Heart left ventricle (tissue), 16 donors: ENCODE measurements around the gene RBM4B. TPM values are rescaled to one million over a fixed set of nuclear protein-coding genes. Genes with fewer than 3 reads are reported as not detected.

ENCODE experiments used
- ATAC-seq, 4 donors: fragments of 200-7000 bp; cut with Tn5 transposase; one replicate each; pipeline ENCODE4 v1.9.1; 2020 to 2022; ENCODE audit warnings: moderate library complexity in 4 of 4, mild to moderate bottlenecking in 3 of 4, moderate number of reproducible peaks in 1 of 4
- DNase-seq, 5 donors: peaks; one replicate each; pipeline ENCODE4 v3.0.0-alpha.2; 2020
- H3K27ac ChIP-seq, 12 donors: fragments of 200-600 bp; sonication (generic) in 4 of 12; one replicate each; pipeline versions ENCODE4 v1.5.0 to v1.8.0; 2016 to 2022; ENCODE audit warnings: mild to moderate bottlenecking in 2 of 12
- H3K27me3 ChIP-seq, 9 donors: fragments of 200-600 bp; sonication (generic) in 2 of 9; one replicate each; pipeline versions ENCODE4 v1.5.1 to v1.8.0; 2016 to 2022; ENCODE audit warnings: mild to moderate bottlenecking in 3 of 9
- H3K36me3 ChIP-seq, 9 donors: fragments of 200-600 bp; sonication (generic) in 2 of 9; one replicate each; pipeline versions ENCODE4 v1.5.0 to v1.8.0; 2018 to 2022; ENCODE audit warnings: mild to moderate bottlenecking in 2 of 9
- H3K4me1 ChIP-seq, 12 donors: fragments of 200-600 bp; sonication (generic) in 4 of 12; one replicate each; pipeline versions ENCODE4 v1.5.0 to v1.8.0; 2016 to 2022; ENCODE audit warnings: mild to moderate bottlenecking in 3 of 12
- H3K4me3 ChIP-seq, 12 donors: fragments of 200-600 bp; sonication (generic) in 4 of 12; one replicate each; pipeline versions ENCODE4 v1.5.0 to v1.8.0; 2017 to 2022; ENCODE audit warnings: mild to moderate bottlenecking in 9 of 12, moderate library complexity in 4 of 12
- H3K9me3 ChIP-seq, 12 donors: fragments of 200-600 bp; sonication (generic) in 4 of 12; one replicate each; pipeline versions ENCODE4 v1.5.0 to v1.8.0; 2016 to 2022; ENCODE audit warnings: mild to moderate bottlenecking in 1 of 12
- POLR2A ChIP-seq, 2 donors: fragments of 450-650 bp; IDR thresholded peaks; one replicate each; pipeline ENCODE4 v1.6.1; 2017; ENCODE audit warnings: antibody characterized with exemption in 2 of 2, mild to moderate bottlenecking in 2 of 2, moderate library complexity in 2 of 2
- WGBS, 4 donors: extraction: QIAGEN DNeasy Blood & Tissue Kit in 2 of 4; methylation state at CpG; one replicate each; pipeline versions ENCODE4 v1.1.5 to v1.1.7; 2013 to 2018; 5-methylcytosine and 5-hydroxymethylcytosine counted together
- intact Hi-C, 10 donors: fragments of 100-400 bp; cut with DNase I; formaldehyde crosslinking; loops; one replicate each; pipeline versions ENCODE4 v1.11.1 to v1.14.2; 2022
- polyA plus RNA-seq, 2 donors: library from polyadenylated mRNA; stranded (reverse); fragments of 200-250 nt; gene quantifications; one replicate each; pipeline ENCODE4 v1.2.3, GENCODE V29; 2013
- total RNA-seq, 9 donors: library from RNA; depleted of rRNA in 2 of 9; stranded (reverse); fragments of >200 nt in 2 of 9; fragmentation: NEBNext Ultra II Directional in 3 of 9; extraction: Animal tissue kit (Norgen Biotek cat#: 25700) in 3 of 9; gene quantifications; one replicate each; pipeline versions ENCODE4 v1.1.0 to v1.2.4, GENCODE V29; 2016 to 2023
- TF ChIP-seq, protein P1 (sequence below), 12 donors: fragments of 200-600 bp; sonication (generic) in 4 of 12; IDR thresholded peaks; one replicate each; pipeline versions ENCODE4 v1.5.0 to v1.8.0; 2018 to 2022; ENCODE audit warnings: antibody characterized with exemption in 12 of 12, mild to moderate bottlenecking in 5 of 12
- donor health status: ischemic (EF 13 %, LVEDD 7.1; RV severe dilation, severe dysfunction).
- donor health status: healthy with polysubstance abuse.
- donor health status: DM: no; HTN: yes; CAD: no.
- donor health status: DM: no; HTN: no; CAD: no.
- donor health status: ischemic (EF 25% LVEDD 6.9; RV normal size, moderate dysfunction).
- donor health status: ischemic (EF 25% LVEDD 5.7; RV mildly dilated, moderate dysfunction).
- donor health status: healthy.
- donor health status: DM: yes; HTN: yes; CAD: no.
- donor health status: ischemic (EF 35%, LVEDD 5.7; RV mildly dilated, moderate dysfunction).
- donor health status: nonischemic (EF 11% LVEDD 7.7; RV severe dilation, severe dysfunction).
- donor health status: DM: yes; HTN: yes; CAD: no.
- donor health status: PGD.
- donor health status: ischemic (EF 29% LVEDD 5.4; RV normal size, mild dysfunction).
- donor health status: nonischemic (EF 23%, LVEDD 6.1; RV moderate dilation, normal function).

The RBM4B gene
- total and polyA plus RNA-seq, 11 donors: 7.0 to 13.3 (median 10.0) TPM

DNA sequence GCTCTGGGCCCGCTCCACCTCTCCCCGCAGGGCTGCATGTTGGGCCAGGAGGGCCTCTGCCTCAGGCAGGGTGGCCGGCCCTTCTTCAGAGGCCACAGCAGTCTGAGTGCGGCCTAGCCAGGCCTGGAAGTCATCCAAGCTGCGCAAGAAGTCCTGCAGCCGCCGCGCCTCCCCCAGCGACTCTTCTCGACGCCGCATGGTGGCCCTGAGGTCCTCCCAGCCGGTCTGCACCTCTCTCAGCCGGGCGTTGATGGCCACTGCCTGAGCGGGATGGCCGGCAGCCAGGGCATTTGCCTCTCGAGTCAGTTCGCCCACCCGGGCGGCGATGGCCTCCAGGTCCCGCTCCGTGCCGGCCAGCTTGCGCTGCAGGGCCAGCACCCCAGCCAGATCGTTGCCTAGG, 23.1 kb upstream of the RBM4B start:
- intact Hi-C loops: no loop called here
- H3K27me3 ChIP-seq: no peaks in the 10 kb centered on the region
- peaks cover 0 to 12% (median 2%) of the 10 kb centered on the region in 12 donors for H3K9me3 ChIP-seq
- no peak overlapping the region for H3K27ac ChIP-seq
- no peaks in the 10 kb centered on the region for H3K36me3 ChIP-seq
- WGBS, 4 donors: 89 to 97% (median 97%) methylated on average over 15 to 27 of the region's 27 CpGs
- DNase-seq: no peak
- TF ChIP-seq POLR2A (IDR thresholded peaks at IDR 0.05): no peak
- TF ChIP-seq, protein P1, sequence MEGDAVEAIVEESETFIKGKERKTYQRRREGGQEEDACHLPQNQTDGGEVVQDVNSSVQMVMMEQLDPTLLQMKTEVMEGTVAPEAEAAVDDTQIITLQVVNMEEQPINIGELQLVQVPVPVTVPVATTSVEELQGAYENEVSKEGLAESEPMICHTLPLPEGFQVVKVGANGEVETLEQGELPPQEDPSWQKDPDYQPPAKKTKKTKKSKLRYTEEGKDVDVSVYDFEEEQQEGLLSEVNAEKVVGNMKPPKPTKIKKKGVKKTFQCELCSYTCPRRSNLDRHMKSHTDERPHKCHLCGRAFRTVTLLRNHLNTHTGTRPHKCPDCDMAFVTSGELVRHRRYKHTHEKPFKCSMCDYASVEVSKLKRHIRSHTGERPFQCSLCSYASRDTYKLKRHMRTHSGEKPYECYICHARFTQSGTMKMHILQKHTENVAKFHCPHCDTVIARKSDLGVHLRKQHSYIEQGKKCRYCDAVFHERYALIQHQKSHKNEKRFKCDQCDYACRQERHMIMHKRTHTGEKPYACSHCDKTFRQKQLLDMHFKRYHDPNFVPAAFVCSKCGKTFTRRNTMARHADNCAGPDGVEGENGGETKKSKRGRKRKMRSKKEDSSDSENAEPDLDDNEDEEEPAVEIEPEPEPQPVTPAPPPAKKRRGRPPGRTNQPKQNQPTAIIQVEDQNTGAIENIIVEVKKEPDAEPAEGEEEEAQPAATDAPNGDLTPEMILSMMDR (IDR thresholded peaks at IDR 0.05): no peak
- no peaks in the 10 kb centered on the region for H3K4me1 ChIP-seq
- no peak overlapping the region for H3K4me3 ChIP-seq
- ATAC-seq: no peak

DNA sequence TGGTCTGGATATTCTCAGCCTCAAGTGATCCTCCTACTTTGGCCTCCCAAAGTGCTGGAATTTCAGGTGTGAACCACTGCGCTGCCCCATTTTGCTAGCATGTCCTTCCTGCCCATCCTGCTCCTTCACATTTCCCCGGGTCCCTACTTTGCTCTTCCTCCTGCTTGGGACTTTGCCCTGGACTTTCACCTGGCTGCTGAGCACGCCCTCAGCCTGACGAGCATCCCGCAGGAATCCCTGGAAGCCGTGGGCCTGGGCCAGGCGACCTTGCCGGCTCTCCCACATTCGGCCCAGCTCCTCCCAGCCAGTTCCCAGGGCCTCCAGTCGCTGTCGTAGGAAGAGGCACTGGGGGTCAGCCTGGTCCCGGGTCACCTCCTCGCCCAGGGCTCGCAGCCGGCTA, 22.6 kb upstream of the RBM4B start:
- WGBS, 4 donors: 95 to 97% (median 96%) methylated on average over 12 to 15 of the region's 15 CpGs
- ATAC-seq: no peak
- intact Hi-C loops: no loop called here
- TF ChIP-seq, protein P1 (IDR thresholded peaks at IDR 0.05): no peak
- TF ChIP-seq POLR2A (IDR thresholded peaks at IDR 0.05): no peak
- H3K4me1 ChIP-seq: no peaks in the 10 kb centered on the region
- H3K27me3 ChIP-seq: no peaks in the 10 kb centered on the region
- no peak overlapping the region for H3K4me3 ChIP-seq
- peaks cover 0 to 12% (median 2%) of the 10 kb centered on the region in 12 donors for H3K9me3 ChIP-seq
- DNase-seq: no peak
- H3K36me3 ChIP-seq: no peaks in the 10 kb centered on the region
- H3K27ac ChIP-seq: no peak overlapping the region

DNA sequence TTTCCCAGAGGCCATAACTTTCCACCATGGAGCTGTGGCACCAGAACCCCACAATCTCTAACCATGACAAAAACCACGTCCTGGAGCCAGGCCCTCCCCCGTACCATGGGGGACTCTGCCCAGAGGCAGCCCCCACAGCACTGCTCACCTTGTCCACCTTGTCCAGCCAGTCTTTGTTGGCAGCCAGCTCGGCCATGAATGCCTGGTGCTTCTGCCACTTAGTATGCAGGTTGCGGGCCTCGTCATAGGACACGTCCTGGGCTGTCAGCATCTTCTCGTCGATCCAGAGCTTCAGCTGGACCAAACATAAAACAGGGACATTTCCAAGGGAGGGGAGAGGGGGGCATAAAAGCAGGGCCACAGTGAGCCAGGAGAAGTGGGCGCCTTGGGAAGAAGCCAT, 20.8 kb upstream of the RBM4B start:
- DNase-seq (peak in 1 of 5 donors; percentile 24), ATAC-seq (no peak)
- Histone ChIP-seq H3K4me3 (no peak overlapping the region), H3K9me3 (peaks cover 0 to 12% (median 2%) of the 10 kb centered on the region in 12 donors), H3K4me1 (peaks cover 0 to 7% (median 0%) of the 10 kb centered on the region in 12 donors), H3K27ac (no peak overlapping the region), H3K27me3 (no peaks in the 10 kb centered on the region), H3K36me3 (no peaks in the 10 kb centered on the region)
- 72 to 80% (median 77%) methylated on average over 7 to 9 of the region's 9 CpGs for WGBS, 4 donors
- TF ChIP-seq, protein P1 (IDR thresholded peaks at IDR 0.05): no peak
- intact Hi-C loops: loop anchor here in 1 of 10 donors (5.0 kb wide), 1 partner anchor 184 kb away; no protein-coding TSS in a partner anchor

GRCh38 chr11:66697988-66698387, 20.3 kb upstream of the RBM4B start:
- WGBS, 4 donors: 90 to 96% (median 91%) methylated on average over 6 of the region's 6 CpGs
- DNase-seq (no peak), ATAC-seq (no peak)
- Histone ChIP-seq H3K4me1 (peaks cover 0 to 7% (median 0%) of the 10 kb centered on the region in 12 donors), H3K9me3 (peaks cover 0 to 12% (median 2%) of the 10 kb centered on the region in 12 donors), H3K27me3 (no peaks in the 10 kb centered on the region), H3K27ac (no peak overlapping the region), H3K36me3 (no peaks in the 10 kb centered on the region), H3K4me3 (no peak overlapping the region)
- intact Hi-C loops: loop anchor here in 1 of 10 donors (5.0 kb wide), 1 partner anchor 184 kb away; no protein-coding TSS in a partner anchor
- no peak for TF ChIP-seq POLR2A (IDR thresholded peaks at IDR 0.05)
- TF ChIP-seq, protein P1 (IDR thresholded peaks at IDR 0.05): no peak
